Measurements from ENCODE around the gene MOGAT2.

DNA sequence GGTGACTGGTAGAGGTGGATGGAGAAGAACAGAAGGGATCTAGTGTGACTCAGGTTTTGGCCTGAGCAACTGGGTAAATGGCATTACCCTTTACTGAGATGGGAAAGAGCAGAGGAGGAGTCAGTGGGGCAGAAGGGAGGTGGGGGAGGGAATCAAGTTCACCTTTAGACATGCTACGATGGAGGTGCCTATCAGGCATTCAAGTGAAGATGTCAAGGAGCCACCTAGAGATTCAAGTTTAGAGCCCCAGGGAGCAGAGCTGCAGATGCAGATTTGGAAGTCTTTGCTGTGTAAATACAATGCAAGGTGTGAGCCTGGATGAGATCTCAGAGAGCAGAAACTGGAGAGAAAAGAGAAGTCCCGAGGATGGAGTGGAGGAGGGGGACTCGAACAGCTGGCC is 979 bp upstream of the MOGAT2 start:
- TF ChIP-seq, protein P1, sequence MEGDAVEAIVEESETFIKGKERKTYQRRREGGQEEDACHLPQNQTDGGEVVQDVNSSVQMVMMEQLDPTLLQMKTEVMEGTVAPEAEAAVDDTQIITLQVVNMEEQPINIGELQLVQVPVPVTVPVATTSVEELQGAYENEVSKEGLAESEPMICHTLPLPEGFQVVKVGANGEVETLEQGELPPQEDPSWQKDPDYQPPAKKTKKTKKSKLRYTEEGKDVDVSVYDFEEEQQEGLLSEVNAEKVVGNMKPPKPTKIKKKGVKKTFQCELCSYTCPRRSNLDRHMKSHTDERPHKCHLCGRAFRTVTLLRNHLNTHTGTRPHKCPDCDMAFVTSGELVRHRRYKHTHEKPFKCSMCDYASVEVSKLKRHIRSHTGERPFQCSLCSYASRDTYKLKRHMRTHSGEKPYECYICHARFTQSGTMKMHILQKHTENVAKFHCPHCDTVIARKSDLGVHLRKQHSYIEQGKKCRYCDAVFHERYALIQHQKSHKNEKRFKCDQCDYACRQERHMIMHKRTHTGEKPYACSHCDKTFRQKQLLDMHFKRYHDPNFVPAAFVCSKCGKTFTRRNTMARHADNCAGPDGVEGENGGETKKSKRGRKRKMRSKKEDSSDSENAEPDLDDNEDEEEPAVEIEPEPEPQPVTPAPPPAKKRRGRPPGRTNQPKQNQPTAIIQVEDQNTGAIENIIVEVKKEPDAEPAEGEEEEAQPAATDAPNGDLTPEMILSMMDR (conservative IDR thresholded peaks at IDR 0.05 in 1 of 2, IDR thresholded peaks at IDR 0.05 in 1 of 2; ENCODE audit: low read depth in 1 of 2, low read length in 2 of 2): no peak
- TF ChIP-seq EZH2 (IDR thresholded peaks at IDR 0.05; ENCODE audit: low read length, missing control alignments): no peak

Measured in fibroblast of lung (primary cell).